AG20443 (cell line): ENCODE results near the gene COPZ1.
"Not testable (repeated sequence)": the region's sequence is repeated elsewhere in the genome, so short reads cannot be mapped to it uniquely, and the experiment has no call there.

Source experiments
- DNase-seq: peaks from one replicate; pipeline ENCODE4 v3.0.0; 2012; ENCODE audit warnings: low spot score, mixed read lengths

COPZ1 gene, protein sequence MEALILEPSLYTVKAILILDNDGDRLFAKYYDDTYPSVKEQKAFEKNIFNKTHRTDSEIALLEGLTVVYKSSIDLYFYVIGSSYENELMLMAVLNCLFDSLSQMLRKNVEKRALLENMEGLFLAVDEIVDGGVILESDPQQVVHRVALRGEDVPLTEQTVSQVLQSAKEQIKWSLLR

DNA sequence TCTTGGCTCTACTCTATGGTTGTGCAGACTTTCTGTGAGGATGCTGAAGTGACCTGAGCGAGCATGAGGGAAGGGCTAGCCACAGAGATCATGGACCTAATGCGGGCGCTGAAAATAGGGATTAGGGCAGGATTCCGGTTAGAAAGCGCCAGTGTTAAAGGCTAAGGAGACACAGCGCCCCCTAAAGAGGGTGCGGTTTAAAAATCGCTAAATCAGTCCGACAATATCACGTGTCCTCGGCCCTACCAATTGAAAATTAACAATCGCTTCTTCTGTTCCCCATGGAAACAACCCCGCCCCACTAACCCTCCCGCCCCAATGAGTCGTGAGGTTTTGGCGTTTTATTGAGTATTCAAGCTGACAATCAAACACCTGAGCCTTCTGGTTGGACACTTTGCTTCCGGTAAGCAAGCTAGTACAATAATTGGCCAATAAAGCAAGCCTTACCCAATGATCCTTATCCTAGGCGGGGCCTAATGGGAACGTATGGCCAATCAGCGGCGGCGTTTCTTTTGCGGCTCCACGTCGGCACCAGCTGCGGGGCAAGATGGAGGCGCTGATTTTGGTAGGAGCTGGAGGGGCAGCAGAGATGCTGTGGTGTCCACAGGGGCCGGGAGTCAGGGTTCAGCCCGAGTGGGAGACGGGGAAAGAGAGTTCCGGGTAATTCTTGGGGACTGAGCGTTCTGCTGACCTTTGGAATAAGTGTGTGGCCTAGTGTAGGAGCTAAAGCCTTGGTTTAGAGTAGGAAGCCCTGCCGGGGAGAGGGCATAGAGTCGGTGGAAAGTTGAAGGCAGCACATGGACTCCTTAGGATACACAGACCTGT lies at the start of gene COPZ1:
Gene COPZ1 (plus strand): TSS at position 515 of the 825 bp plus-strand sequence. CDS start 33 bp downstream, at position 548.
- peak; percentile 96 for DNase-seq

DNA sequence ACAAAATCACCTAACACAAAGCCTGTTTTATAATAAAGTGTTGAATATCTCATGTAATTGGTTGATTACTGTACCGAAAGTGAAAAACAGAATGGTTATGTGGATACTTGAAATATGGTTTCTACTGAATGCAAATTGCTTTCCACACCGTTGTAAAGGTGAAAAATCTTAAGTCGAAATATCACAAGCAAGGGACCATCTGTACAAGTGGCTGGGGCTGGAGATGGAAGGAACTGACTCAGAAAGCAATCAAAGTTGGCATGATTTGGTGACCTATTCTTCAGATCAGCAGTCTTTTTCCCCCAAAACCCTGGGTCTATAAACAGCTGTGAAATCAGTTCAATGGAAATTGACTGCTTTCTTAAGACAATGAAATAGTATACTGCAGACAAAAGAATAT lies 48.6 kb upstream of the COPZ1 start:
- DNase-seq = no peak

DNA sequence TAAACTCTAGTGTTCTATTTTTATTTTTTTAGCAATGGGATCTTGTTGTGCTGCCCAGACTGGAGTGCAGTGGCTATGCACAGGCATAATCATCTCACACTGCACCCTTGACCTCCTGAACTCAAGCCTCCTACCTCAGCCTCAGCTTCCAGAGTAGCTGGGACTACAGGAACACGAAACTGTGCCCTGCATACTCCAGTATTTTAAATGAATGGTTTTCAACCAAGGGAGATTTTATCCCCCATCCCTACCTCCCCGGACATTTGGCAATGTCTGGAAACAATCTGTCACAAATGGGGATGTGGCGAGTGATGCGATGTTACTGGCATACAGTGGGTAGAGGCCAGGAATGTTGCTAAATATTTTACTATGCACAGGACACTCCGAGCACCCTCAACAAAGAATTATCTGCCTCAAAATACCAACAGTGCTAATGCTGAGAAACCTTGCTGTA lies 47.1 kb upstream of the COPZ1 start:
- DNase-seq = peak; percentile 56

DNA sequence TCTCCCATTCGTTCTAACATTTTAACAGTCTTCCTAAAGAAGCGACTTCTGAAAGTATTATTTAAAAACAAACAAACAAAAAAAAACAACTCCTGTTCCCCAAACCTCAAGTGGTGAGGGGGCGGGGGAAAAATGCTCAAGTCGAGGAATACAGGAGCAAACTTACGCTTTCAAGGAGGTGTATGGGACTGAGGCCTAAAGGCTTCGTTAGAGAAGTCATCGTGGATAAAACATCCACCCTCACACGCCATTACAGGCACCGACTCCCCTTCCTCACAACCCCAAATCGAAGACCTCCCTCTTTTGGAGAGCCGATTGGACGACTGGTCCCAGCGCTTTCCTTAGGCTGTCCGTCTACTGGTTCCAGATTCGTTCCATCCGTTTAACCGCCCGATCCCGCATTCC lies 45.7 kb upstream of the COPZ1 start:
- DNase-seq = no peak

DNA sequence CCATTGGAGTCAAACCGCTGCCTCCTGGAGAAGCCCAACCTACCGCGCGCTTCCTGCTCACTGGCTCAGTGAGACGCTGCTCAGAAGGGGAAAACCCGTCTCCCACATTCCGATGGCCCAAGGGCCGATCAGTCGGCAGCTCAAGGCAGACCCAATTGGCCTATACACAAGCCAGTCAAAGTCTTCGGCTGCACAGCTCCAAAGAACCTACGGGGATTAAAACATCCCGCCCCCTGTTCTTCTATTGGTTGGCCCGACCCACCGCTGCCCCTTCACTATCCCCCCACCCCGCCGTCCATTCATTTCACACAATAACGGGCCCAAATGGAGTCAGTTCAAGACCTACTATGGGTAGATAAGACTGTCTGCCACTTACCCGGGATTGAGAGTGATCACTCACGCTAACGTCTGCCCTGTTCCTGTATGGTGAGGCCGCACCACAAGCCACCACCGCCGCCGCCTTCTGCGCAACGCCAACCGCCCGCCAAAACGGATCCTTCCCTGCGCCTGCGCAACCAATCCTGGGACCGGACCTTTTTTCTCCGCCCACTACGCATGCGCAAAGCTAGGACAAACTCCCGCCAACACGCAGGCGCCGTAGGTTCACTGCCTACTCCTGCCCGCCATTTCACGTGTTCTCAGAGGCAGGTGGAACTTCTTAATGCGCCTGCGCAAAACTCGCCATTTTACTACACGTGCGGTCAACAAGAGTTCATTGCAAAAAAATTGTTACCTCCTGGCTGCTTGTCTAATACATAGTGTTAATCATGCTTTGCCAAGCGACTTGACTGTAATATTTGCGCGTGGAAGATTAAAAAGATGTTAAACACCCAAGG lies 45.1 kb upstream of the COPZ1 start, which contains the start of gene CBX5:
Gene CBX5 (minus strand): TSS at position 491 of the 836 bp plus-strand sequence. CDS start 22,472 bp downstream, outside the sequence.
- peak; percentile 100 for DNase-seq

DNA sequence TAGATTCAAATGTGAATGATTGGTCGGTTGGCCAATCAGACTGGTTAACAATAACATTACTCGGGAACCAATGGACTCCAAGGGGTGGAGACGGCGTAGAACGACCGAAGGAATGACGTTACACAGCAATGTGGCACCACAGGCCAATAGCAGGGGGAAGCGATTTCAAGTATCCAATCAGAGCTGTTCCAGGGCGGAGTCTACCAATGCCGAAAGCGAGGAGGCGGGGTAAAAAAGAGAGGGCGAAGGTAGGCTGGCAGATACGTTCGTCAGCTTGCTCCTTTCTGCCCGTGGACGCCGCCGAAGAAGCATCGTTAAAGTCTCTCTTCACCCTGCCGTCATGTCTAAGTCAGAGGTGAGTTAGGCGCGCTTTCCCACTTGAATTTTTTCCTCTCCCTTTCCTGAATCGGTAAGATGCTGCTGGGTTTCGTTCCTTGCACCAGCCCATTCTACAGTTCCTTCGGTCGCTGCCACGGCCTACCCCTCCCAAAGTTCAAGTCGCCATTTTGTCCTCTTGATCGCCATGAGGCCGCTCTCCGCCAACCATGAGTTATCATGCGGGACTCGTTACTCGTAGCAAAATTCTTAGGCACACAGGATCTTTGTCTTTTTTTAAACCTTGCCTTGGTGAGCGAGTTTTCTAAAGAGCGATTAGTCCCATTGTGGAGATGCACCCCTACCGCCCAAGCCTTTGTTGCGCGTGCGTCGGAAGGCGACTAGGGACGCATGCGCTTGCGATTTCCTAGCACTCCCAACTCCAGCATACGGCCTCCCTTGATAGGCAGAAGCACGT lies 44.3 kb upstream of the COPZ1 start, which contains the start of gene HNRNPA1:
Gene HNRNPA1 (plus strand): TSS at position 259 of the 793 bp plus-strand sequence. CDS start 82 bp downstream, at position 341.
- DNase-seq = peak; percentile 95

DNA sequence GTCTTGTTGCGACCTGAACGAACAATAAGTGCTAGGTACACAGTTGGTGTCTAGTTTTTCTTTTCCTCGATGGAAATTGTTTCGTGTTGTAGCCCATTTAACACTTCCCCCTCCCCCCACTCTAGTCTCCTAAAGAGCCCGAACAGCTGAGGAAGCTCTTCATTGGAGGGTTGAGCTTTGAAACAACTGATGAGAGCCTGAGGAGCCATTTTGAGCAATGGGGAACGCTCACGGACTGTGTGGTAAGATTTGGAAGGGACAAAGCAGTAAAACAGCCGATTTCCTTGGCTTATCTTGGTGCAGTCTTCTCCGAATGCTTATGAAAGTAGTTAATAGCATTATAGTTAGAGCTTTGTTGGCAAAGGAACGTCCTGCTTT lies 43.7 kb upstream of the COPZ1 start:
- not testable (repeated sequence) for DNase-seq

DNA sequence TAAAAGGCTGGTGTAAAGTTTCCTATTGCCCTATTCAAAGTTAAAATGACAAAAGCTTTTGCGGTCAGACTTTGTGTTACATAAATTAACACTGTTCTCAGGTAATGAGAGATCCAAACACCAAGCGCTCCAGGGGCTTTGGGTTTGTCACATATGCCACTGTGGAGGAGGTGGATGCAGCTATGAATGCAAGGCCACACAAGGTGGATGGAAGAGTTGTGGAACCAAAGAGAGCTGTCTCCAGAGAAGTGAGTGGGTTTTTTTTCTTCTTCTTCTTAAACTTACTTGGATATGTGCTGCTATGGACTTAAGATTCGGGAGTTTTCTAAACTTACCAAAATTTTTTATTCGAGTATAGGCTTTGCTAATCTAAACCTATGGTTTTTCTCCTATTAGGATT lies 43.2 kb upstream of the COPZ1 start:
- DNase-seq = not testable (repeated sequence)

DNA sequence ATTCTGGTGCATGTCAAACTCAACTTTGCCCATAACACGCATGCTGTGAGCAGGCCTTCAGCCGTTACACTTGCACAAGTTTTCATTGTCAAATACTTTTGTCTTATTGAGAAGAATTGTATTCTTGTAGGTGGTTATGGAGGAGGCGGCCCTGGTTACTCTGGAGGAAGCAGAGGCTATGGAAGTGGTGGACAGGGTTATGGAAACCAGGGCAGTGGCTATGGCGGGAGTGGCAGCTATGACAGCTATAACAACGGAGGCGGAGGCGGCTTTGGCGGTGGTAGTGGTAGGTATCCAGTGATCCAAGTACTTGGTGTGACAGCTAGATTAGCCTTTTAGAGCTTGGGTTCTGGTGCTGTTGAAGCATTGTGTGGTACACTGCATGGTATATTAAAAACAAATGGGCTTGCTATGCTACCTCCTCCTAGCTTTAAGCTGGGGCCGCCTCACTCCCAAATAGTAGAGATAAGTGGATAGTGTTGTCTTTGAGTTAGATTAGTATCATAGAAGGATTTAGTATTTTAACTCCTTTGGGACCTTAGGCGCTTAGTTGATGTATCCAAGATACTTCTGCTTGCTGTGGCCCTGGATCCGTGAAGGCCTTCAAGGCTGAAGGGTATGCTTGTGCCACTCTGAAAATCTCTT lies 41.9 kb upstream of the COPZ1 start:
- DNase-seq = no peak

DNA sequence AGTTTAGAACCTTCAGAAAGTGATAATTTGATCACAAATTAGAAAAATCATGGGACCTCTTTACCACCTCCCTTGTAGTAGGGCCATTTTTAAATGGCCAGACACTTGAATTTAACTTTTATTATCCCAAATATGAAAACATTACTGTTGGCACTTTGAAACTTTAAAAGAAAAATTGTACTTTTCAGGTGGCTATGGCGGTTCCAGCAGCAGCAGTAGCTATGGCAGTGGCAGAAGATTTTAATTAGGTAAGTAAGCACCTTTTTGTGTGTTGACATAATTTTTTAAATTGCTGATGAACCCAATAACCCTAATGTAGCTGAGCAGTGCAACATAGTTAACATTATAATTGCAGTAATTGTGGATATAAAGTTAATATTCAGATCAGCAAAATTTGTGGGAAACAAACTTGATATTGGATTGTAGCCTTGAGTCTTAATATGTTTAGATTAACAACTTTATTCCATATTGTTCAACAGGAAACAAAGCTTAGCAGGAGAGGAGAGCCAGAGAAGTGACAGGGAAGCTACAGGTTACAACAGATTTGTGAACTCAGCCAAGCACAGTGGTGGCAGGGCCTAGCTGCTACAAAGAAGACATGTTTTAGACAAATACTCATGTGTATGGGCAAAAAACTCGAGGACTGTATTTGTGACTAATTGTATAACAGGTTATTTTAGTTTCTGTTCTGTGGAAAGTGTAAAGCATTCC lies 40.7 kb upstream of the COPZ1 start:
- DNase-seq = not testable (repeated sequence)

DNA sequence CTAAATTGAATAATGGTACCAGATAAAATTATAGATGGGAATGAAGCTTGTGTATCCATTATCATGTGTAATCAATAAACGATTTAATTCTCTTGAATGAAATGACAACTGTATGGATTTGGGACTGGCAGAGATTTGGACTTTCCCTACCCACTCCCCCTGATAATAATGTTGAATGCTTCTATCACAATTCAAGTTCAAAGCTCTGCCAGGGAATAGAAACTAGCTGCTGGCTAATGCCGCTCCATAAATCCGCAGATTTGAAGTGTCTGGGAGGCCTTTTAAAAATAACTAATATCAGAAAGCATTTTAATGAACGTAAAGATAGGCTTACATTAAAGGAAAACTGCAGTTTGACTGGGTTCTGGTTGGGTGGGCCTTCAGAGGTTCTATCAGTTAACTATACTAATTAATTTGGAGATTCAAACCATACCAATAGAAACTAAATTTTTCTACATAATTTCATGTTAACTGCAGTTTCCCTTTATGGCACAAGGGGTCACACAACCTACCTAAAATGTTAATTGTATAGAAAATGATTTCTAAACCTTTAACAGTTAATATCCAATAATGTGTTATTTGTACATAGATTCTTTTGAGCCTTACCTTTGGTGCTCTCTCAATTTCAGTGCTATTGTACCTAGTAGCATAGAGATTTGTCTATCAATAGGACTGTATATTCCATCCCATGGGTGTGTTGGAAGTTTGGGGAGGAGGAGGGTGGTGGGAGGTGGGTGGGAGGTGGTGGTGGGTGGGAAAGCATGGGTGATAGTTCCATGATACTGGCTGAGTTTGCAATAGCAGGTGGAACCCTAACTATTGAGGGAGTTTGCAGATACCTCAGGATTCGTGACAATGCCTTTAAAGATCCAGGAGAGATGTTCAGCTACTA lies 39.5 kb upstream of the COPZ1 start:
- no peak for DNase-seq

DNA sequence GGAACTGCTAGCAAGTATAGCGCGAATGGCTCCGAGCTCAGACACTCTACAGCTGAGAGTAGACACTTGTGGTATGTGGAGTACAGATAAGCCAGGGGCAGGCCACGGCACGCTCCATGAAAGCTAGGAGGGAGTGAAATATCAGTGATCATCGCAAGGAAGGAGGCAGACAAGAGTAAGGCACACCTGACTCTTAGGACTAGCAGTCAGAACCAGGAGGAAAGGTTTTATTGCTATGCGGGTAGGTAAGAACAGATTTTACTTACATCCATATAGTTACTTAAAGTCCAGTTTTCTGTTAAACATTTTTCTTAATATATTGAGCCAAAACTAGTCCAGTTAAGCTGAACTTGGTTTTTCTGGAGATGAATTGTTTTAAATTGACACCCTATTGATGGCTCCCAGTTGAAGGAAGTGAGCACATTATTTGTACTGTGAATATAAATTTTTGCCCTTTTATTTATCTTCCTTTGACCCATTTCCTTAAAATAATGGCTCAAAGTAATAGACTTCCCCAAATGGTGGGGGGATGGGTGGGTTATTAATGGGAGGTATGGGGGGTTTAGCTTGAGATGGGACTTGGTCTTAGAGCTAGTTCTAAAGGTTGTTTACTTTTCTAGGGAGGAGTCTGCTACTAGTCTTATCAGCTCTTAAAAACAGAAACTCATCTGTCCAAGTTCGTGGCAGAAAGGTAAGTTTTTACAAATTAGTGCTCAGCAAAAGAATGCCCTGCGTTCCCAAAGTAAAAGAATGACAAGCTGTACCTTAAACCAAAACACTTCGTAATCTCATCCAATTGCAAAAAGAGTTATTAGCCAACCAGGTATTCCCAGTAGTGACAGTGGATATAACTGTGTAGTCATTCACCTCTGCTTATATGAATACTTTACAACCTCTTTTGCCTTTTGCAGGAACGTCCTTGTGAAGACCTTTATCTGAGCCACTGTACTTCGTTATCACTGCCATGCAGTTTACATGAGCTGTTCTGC lies 38.6 kb upstream of the COPZ1 start:
- DNase-seq = no peak

DNA sequence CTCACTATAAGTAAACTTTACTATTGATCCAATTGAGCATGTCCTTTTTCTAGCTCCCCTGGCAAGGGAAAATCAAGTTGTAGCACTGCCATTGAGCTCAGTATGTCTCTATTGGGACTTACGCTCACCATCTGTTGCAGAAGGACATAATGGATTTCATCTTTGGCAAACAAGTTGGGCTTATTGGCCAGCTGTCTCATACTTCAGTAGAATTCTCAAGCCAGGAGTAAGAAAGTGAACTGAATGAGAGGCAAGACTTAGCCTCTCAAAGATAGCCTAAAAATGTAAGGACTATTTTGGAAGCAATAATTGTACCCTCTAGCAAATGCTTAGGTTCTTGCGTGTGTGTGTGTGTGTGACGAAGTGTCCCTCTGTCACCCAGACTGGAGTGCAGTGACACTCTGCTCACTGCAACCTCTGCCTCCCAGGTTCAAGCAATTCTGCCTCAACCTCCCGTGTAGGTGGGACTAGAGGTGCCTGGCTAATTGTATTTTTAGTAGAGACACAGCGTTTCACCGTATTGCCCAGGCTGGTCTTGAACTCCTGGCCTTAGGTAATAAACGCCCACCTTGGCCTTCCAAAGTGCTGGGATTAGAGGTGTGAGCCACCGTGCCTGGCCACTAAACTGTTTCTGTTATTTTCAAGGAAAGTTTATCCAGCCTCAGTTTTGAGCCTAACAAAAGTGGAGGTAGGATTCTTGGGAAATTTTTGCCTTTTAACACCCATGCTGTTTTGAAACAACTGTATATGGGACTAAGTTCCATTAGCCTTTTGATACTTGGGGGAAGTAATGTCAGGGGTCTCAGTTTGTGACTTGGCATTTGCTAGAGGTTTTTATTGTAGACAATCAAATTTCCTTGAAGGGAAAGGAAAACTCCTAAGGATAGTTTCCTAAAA lies 37.4 kb upstream of the COPZ1 start:
- DNase-seq = no peak

DNA sequence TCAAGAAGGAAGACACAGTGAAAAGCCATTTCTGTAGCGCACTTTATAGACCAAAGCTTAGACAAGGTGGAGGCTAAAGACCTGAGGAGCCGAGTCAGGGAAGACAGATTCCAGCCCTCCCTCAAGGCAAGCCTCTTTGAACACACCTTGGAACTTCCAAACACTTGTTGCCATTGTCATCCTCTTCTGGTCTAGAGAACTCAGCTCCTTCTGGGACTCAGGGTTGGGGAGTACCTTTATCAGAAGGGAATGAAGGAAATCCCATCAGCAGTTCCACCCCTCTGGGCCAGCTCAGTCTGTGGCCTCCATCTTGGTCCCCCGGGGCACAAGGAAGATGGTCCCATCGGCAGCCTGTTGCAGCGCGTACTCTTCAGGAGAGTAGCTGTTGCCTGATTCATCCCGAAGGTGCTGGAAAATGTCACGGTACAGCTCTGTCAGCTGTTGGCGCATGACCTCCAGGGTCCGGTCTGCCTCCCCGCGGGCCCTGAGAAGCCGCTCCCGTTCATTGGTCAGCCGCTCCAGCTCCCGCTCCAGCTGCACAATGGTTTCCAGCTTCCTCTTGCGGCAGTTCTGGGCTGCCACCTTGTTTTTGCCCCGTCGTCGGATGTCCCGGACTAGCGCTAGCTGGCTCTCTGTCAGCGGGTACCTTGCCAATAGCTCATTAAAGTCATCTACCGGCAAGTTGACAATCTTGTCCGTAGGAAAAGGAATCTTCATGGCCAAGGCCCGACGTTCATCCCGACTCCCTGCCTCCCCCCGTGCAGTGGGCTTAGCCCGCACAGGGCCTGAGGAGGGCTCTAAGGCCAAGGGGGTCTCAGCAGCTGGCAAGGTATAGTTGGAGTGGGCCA lies 32.6 kb upstream of the COPZ1 start:
- no peak for DNase-seq

DNA sequence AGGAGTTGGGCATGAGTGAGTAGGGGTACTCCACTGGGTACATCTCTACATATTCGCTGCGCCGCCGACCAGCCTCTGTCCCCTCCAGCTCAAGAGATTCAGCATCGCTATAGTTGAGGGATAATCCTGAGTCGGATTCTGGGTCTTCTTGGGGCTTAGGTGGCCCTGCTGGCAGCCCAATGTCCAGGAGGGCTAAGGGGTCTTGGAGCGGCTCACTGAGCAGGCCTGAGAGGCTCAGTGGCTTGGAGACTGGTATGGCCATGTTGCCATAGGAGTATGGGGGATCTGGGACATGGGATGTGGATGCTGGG lies 32.0 kb upstream of the COPZ1 start:
- DNase-seq = no peak
